Left ventricle myocardium superior (tissue), 1 donor: ENCODE results near the gene TFCP2. TPM values are rescaled to one million over a fixed set of nuclear protein-coding genes. Genes with fewer than 3 reads are reported as not detected.

Experiments
- ATAC-seq: fragments of 200-7000 bp; cut with Tn5 transposase; one replicate; pipeline ENCODE4 v1.9.1; 2020; ENCODE audit warnings: mild to moderate bottlenecking, moderate library complexity
- DNase-seq: peaks from one replicate; pipeline ENCODE4 v3.0.0-alpha.2; 2020
- intact Hi-C: fragments of 100-400 bp; cut with micrococcal nuclease; formaldehyde crosslinking; loops from one replicate; pipeline ENCODE4 v1.11.0; 2022
- total RNA-seq: library from RNA; stranded (reverse); fragmentation: NEBNext Ultra II Directional; extraction: Animal tissue kit (Norgen Biotek cat#: 25700); gene quantifications from one replicate; pipeline ENCODE4 v1.2.1, GENCODE V29; 2021
- donor health status: DM: no; HTN: yes; CAD: no; lungs with severe emphysema.

Gene TFCP2
- total RNA-seq, 1 donor from 2014 or later: 24.2 TPM

DNA sequence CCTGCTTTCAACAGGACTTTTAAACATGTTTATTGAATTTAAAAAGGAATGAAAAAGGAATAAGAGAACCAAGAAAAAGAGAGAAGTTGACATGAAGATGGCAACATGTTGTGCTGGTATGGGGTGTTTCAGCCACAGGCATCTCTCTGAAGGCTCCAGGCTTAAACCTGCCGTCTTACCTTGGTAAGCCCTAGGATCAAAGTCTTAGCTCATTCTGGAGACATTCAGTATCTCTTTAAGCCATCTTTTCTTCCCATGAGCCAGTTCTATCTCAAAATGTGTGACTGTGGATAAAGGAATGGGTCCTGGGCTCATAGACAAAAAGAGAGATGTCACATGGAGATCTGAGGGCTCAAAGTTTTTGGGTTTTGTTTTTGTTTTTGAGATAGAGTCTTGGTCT lies 1.6 kb upstream of the TFCP2 start:
- intact Hi-C loops: no loop called here
- ATAC-seq: no peak
- DNase-seq: no peak

DNA sequence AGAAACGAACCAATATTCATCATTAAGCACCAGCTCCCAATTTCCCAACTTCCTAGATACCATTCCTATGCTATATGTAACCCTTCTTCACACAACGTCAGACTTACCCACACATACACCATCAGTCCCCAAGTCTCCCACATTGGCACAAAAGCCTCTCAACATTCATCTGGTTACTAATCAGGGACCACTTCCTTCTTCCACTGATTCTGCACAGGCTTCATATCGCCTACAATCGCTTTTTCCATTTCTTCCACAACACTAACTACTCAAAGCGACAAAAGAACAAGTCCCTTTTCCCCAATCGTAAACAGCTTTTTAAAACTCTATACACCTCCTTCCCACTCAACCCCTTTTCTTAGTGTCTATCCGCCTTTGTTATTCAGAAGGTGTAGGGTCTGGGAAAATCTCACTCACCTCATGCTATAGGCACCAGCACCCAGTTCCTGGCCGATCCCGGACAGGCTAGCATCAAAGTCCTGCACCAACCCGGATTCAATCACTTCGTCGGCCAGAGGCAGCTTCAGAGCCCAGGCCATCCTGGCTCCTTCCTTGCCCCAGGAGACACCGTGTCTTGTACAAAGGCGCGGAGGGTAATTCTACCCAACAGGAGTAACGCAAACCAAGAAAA lies 936 bp downstream of the TFCP2 start:
- intact Hi-C loops: no loop called here
- no peak for DNase-seq
- peak; percentile 1 for ATAC-seq

DNA sequence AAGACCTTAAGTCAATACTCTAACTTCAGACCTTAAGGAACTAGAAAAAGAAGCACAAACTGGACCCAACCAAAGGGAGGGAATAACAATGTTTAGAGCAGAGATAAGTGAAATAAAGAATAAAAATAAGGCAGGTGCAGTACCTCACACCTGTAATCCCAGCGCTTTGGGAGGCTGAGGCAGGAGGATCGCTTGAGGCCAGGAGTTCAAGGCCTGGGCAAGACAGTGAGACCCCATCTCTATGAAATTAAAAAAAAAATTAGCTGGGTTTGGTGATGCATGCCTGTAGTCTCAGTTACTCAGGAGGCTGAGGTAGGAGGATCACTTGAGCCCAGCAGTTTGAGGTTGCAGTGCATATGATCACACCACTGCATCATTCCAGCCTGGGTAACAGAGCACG lies 9.1 kb downstream of the TFCP2 start:
- ATAC-seq (no peak), DNase-seq (no peak)
- intact Hi-C loops: no loop called here

DNA sequence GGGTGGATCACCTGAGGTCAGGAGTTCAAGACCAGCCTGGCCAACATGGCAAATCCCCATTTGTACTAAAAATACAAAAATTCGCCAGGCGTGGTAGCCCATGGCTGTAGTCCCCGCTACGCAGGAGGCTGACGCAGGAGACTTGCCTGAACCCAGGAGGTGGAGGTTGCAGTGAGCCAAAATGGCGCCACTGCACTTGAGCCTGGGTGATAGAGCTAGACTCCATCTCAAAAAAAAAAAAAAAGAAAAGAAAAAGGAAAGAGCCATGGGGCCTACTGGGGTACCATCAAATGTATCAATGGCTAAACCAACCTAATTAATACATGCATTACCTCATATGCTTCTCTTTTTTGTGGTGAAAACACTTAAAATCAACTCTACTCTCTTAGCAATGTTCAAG lies 10.7 kb downstream of the TFCP2 start:
- DNase-seq (no peak), ATAC-seq (no peak)
- intact Hi-C loops: no loop called here

DNA sequence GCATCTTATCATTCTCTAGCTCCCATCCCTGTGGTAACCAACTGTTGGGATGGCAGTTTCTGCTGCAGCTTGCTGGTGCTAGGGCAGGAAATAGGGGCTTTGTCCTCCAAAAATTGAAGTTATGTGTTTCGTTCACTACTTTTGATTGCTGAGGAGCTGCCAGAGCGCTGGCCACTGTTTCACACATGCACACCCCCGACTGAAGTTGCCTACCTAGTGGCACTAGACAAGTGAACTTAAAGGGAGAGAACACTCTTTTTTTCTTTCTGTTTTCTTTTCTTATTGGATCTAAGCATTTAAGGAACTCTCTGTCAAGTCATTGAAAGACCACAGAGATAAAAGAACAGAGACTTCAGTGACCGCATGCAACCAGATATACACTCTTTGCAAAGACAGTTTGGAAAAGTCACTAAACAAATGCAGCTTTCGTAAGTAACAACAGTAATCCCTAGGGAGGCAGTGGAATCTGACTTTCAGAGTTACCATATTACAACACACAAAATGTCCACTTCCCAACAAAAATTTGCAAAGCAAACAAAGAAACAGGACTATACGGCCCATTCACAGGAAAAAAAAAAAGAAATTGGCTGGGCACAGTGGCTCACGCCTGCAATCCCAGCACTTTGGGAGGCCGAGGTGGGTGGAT lies 12.0 kb downstream of the TFCP2 start:
- intact Hi-C loops: no loop called here
- no peak for ATAC-seq
- no peak for DNase-seq

GRCh38 chr12:51156245-51156765 lies 16.6 kb downstream of the TFCP2 start:
- DNase-seq (no peak), ATAC-seq (no peak)
- intact Hi-C loops: no loop called here

DNA sequence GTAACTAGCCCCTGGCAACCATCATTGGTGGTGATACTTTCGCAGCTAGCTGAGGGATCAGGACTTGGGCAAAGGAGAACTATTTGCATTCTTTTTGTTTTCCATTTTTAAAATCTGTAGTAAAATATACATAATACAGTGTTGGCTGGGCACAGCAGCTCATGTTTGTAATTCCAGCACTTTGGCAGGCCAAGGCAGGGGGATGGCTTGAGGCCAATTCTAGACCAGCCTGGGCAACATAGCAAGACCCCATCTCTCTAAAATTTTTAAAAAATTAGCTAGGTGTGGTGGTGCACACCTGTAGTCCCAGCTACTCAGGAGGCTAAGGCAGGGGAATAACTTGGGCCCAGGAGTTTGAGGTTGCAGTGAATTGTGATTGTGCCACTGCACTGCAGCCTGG lies 20.0 kb downstream of the TFCP2 start:
- ATAC-seq (no peak), DNase-seq (no peak)
- intact Hi-C loops: no loop called here

DNA sequence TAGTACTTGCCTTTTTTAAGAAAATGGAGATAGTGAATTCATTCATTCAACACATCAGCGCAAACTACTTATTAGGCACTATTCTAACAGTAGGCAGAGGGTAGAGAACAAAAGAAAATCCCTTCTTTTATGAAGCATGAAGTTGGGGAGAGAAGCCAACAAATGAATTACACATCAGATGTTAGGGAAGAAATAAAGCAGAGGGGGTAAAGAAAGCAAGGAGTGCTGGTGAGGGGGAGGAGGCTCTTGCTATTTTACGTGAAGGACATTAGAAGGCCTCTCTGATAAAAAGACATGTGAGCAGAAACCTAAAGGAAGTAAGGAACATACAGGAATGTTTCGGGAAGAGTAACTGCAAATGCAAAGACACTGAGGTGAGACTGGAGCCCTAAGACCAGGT lies 22.2 kb downstream of the TFCP2 start:
- no peak for ATAC-seq
- intact Hi-C loops: no loop called here
- no peak for DNase-seq

- ATAC-seq (peak; percentile 55), DNase-seq (no peak)
- intact Hi-C loops: no loop called here
Observed at GRCh38 chr12:51147309-51147708, 25.6 kb downstream of the TFCP2 start.

DNA sequence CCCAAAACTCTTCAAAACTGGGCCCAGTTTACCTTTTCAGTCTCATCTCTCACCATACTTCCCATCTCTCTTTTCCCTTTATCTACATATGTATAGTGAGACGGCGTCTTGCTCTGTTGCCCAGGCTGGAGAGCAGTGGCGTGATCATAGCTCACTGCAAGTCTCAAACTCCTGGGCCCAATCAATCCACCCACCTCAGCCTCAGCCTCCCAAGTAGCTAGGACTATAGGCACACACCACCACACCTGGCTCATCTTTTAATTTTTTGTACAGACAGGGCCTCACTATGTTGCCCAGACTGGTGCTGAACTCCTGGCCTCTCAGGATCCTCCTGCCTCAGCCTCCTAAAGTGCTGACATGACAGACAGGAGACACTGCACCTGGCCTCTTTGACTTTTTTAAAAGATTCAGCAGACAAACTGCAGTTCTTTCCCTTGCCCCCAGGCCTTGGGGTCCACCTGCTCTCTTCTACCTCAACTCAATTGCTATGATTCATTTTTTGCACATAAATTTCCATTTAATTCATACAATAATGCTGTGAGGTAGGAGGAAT lies 33.6 kb downstream of the TFCP2 start:
- no peak for DNase-seq
- ATAC-seq: no peak
- intact Hi-C loops: no loop called here

DNA sequence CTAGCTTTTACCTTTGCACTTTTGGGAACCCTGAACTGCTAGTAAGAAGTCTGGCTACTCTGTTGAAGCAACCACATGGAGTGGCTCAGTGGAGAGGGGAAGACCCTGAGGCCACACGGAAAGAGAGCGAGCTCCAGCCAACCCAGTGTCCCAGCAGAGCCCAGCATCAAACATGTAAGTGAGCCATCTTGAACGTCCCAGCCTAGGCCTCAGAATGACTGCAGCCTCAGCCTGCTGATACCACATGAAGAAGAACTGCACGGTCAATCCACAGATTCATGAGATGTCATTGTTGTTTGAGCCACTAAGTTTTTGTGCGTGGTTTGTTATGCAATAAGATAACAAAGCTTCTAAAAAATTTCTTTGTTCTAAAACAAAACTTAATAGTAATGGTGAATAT lies 40.2 kb downstream of the TFCP2 start:
- ATAC-seq (no peak), DNase-seq (no peak)
- intact Hi-C loops: no loop called here

GRCh38 chr12:51131745-51132521 lies 41.0 kb downstream of the TFCP2 start:
- no peak for DNase-seq
- intact Hi-C loops: no loop called here
- no peak for ATAC-seq

DNA sequence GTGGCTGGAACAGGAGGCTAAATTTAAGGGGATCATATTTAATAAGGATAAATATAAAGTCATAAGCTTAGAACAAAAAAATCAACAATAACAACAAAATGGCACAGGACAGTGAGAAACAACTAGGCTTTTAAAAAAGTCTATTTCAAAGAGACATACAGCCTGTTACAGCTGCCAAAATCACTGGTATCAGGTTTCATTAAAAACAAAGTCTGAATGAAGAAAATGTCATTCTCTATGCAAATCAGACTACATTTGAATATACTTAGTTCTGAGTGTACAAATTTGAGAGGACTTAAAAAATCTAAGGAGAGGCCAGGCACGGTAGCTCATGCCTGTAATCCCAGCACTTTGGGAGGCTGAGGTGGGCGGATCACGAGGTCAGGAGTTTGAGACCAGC lies 44.0 kb downstream of the TFCP2 start:
- intact Hi-C loops: no loop called here
- ATAC-seq (no peak), DNase-seq (no peak)

GRCh38 chr12:51127050-51127729 lies 45.7 kb downstream of the TFCP2 start:
- ATAC-seq: no peak
- DNase-seq: no peak
- intact Hi-C loops: no loop called here

GRCh38 chr12:51126297-51126696 lies 46.6 kb downstream of the TFCP2 start:
- no peak for DNase-seq
- intact Hi-C loops: no loop called here
- no peak for ATAC-seq

DNA sequence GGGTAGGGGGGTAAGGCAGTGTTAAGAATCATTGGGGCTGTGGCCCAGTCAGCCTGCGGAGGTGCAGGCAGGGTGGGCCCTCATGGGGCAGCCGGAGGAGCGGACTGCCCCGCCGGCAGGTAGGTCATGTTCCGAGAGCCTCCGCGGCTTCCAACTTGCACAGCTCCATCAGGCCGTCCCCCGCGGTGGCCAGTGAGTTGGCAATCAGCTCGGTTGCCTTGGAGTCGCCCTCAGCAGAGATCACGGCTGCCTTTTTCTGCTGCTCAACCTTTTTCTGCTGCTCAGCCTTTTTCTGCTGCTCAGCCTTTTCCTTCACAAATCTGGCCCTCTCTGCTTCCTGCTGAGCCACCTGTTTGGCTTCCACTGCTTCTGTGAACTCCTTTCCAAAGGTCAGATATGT lies 48.4 kb downstream of the TFCP2 start:
- ATAC-seq (no peak), DNase-seq (no peak)
- intact Hi-C loops: no loop called here

GRCh38 chr12:51122844-51123243 lies 50.1 kb downstream of the TFCP2 start:
- ATAC-seq: peak; percentile 43
- no peak for DNase-seq
- intact Hi-C loops: no loop called here

DNA sequence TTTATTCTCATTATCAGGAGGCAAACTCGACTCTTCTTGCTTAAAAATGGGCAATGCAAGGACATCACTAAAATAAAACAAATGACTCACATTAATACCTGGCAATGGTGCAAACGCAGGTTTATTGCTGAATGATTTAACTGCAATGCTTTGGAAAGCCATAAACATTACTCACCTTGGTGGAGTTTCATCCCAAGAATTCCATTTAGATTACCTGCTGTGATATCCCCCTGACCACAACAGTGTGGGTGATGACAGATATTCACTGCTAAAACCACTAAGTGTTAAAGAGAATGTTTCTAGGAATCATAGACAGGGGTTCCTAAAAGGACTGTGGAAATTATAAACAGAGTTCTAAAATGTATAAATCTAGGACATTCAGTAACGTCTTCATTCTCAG lies 54.2 kb downstream of the TFCP2 start:
- ATAC-seq (no peak), DNase-seq (no peak)
- intact Hi-C loops: no loop called here

- DNase-seq: no peak
- intact Hi-C loops: no loop called here
- ATAC-seq: no peak
Observed at GRCh38 chr12:51115533-51115932, 57.4 kb downstream of the TFCP2 start.

DNA sequence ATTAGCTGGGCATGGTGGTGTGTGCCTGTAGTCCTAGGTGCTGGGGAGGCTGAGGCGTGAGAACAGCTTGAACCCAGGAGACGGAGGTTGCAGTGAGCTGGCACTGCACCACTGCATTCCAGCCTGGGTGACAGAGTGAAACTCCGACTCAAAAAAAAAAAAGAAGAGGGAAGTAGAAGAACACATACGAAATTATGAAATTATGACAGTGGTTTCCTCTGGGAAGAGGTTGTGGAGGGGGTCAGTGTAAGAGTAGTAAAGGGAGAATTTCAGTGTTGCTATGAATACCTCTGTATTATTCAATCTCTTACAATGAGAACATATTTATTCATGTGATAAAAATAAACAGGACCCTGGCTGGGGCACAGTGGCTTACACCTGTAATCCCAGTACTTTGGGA lies 64.8 kb downstream of the TFCP2 start:
- intact Hi-C loops: no loop called here
- no peak for ATAC-seq

More for the DNA sequence above, 64.8 kb downstream of the TFCP2 start:
- no peak for DNase-seq
